Left ventricle myocardium inferior (tissue), 1 donor: ENCODE data around the gene PSMD14. TPM values are rescaled to one million over a fixed set of nuclear protein-coding genes. Genes with fewer than 3 reads are reported as not detected.

Experiments
- DNase-seq: peaks from one replicate; pipeline ENCODE4 v3.0.0-alpha.2; 2020
- H3K27ac ChIP-seq: fragments of 200-600 bp; replicated peaks from 2 replicates; pipeline ENCODE4 v1.8.0; 2021
- H3K27me3 ChIP-seq: fragments of 200-600 bp; 2 replicates; pipeline ENCODE4 v1.8.0; 2021; ENCODE audit warnings: low read depth
- H3K36me3 ChIP-seq: fragments of 200-600 bp; 2 replicates; pipeline ENCODE4 v1.8.0; 2021
- H3K4me1 ChIP-seq: fragments of 200-600 bp; 2 replicates; pipeline ENCODE4 v1.8.0; 2021
- H3K4me3 ChIP-seq: fragments of 200-600 bp; 2 replicates; pipeline ENCODE4 v1.8.0; 2021; ENCODE audit warnings: mild to moderate bottlenecking, moderate library complexity
- H3K9me3 ChIP-seq: fragments of 200-600 bp; replicated peaks from 2 replicates; pipeline ENCODE4 v1.8.0; 2021
- CTCF ChIP-seq: fragments of 200-600 bp; IDR thresholded peaks from 2 replicates; pipeline ENCODE4 v1.8.0; 2021; ENCODE audit warnings: antibody characterized with exemption, mild to moderate bottlenecking, borderline replicate concordance
- intact Hi-C: fragments of 100-400 bp; cut with micrococcal nuclease; formaldehyde crosslinking; loops from one replicate; pipeline ENCODE4 v1.11.0; 2022
- total RNA-seq: library from RNA; stranded (reverse); fragmentation: NEBNext Ultra II Directional; extraction: Animal tissue kit (Norgen Biotek cat#: 25700); gene quantifications from one replicate; pipeline ENCODE4 v1.2.1, GENCODE V29; 2021
- donor health status: DM: no; HTN: yes; CAD: no; lungs with severe emphysema.

PSMD14 gene
- total RNA-seq, 1 donor from 2014 or later: 42.3 TPM

DNA sequence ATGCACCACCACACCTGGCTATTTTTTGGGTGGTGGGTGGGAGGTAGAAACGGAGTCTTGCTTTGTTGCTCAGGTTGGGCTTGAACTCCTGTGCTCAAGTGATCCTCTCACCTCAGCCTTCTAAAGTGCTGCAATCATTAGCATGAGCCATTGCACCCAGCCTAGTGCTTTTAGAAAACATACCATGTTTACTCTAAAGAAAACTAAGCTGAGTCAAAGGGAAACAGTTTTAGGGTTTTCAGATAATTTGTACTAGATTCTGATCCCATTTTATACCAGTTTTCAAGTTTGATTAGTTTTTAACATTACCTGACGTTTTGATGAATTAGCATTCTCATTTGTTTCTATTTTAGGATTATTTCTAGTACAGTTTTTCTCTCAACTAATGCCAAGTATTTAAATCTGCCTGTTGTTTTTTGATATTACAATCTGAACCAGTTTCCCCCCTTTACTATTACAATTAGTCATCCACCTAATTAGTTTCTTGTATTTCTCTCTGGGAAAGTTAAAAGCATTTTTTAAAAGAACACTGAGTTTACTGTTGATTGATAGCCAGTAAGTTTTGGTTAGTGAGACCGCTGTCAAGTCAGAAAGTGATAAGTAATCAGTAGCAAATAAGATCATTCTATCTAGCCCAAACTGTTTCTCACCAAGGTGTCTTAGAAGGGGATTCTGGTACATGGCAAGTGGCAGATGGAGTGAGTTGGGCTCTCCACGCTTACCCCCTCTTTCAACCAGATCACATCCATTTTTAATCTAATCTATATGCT is 83.7 kb downstream of the PSMD14 start:
- Histone ChIP-seq H3K9me3 (no peaks in the 10 kb centered on the region), H3K4me3 (no peak overlapping the region), H3K27ac (no peak overlapping the region), H3K4me1 (no peaks in the 10 kb centered on the region), H3K36me3 (peaks cover 37% of the 10 kb centered on the region), H3K27me3 (no peaks in the 10 kb centered on the region)
- intact Hi-C loops: no loop called here
- TF ChIP-seq CTCF: no peak
- no peak for DNase-seq

GRCh38 chr2:161400076-161400475 is 91.9 kb downstream of the PSMD14 start:
- no peak overlapping the region for H3K4me3 ChIP-seq
- no peak for DNase-seq
- no peaks in the 10 kb centered on the region for H3K4me1 ChIP-seq
- no peaks in the 10 kb centered on the region for H3K27me3 ChIP-seq
- no peak overlapping the region for H3K27ac ChIP-seq
- intact Hi-C loops: no loop called here
- peaks cover 66% of the 10 kb centered on the region for H3K36me3 ChIP-seq
- no peaks in the 10 kb centered on the region for H3K9me3 ChIP-seq
- TF ChIP-seq CTCF: no peak

DNA sequence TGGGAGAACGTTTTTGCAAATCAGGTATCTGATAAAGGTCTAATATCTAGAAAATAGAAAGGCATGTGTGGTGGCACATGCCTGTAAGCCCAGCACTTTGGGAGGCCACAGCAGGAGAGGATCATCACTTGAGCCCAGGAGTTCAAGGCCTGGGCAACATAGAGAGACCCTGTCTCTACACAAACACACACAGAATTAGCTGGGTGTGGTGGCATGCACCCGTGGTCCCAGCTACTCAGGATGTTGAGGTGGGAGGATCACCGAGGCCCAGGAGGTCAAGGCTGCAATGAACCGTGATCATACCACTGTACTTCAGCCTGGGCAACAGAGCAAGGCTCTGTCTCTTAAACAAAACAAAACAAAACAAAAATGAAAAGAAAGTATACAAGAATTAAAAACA is 94.1 kb downstream of the PSMD14 start:
- intact Hi-C loops: no loop called here
- Histone ChIP-seq H3K4me1 (no peaks in the 10 kb centered on the region), H3K36me3 (peaks cover 44% of the 10 kb centered on the region), H3K4me3 (no peak overlapping the region), H3K27me3 (no peaks in the 10 kb centered on the region), H3K9me3 (no peaks in the 10 kb centered on the region), H3K27ac (no peak overlapping the region)
- no peak for DNase-seq
- TF ChIP-seq CTCF: no peak

GRCh38 chr2:161406316-161406715 is 98.1 kb downstream of the PSMD14 start:
- intact Hi-C loops: no loop called here
- Histone ChIP-seq H3K4me3 (no peak overlapping the region), H3K27me3 (no peaks in the 10 kb centered on the region), H3K27ac (no peak overlapping the region), H3K4me1 (no peaks in the 10 kb centered on the region), H3K36me3 (peaks cover 30% of the 10 kb centered on the region), H3K9me3 (no peaks in the 10 kb centered on the region)
- no peak for TF ChIP-seq CTCF
- no peak for DNase-seq

DNA sequence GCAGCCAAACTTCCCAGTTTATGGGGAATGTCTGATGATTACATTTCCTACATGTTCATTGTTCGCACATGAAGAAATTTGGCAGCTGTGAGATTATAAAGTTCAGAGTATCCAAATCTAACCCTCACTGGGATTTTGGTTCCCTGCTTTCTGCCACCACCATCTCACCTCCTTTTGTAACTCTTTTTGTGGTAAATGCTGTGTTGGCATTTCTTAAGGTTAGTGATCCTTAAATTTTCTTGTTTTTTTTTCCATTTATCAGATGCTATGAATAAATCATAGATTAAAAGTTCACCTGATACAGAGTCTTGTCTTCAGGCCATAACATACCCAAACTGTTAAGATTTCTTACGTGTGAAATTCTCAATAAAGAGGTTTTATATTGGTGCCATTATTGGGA is 99.4 kb downstream of the PSMD14 start:
- H3K4me3 ChIP-seq: no peak overlapping the region
- intact Hi-C loops: no loop called here
- no peak for DNase-seq
- H3K9me3 ChIP-seq: no peaks in the 10 kb centered on the region
- H3K36me3 ChIP-seq: peaks cover 17% of the 10 kb centered on the region
- H3K27me3 ChIP-seq: no peaks in the 10 kb centered on the region
- H3K27ac ChIP-seq: no peak overlapping the region
- H3K4me1 ChIP-seq: no peaks in the 10 kb centered on the region
- TF ChIP-seq CTCF: no peak
